ENCODE data around the gene RAI14. TPM values are rescaled to one million over a fixed set of nuclear protein-coding genes. Genes with fewer than 3 reads are reported as not detected.
A peak's percentile ranks its signal among the peaks of the same experiment; 100 is the strongest.

RAI14 gene
- total RNA-seq, 1 donor from 2014 or later: 30.7 TPM

DNA sequence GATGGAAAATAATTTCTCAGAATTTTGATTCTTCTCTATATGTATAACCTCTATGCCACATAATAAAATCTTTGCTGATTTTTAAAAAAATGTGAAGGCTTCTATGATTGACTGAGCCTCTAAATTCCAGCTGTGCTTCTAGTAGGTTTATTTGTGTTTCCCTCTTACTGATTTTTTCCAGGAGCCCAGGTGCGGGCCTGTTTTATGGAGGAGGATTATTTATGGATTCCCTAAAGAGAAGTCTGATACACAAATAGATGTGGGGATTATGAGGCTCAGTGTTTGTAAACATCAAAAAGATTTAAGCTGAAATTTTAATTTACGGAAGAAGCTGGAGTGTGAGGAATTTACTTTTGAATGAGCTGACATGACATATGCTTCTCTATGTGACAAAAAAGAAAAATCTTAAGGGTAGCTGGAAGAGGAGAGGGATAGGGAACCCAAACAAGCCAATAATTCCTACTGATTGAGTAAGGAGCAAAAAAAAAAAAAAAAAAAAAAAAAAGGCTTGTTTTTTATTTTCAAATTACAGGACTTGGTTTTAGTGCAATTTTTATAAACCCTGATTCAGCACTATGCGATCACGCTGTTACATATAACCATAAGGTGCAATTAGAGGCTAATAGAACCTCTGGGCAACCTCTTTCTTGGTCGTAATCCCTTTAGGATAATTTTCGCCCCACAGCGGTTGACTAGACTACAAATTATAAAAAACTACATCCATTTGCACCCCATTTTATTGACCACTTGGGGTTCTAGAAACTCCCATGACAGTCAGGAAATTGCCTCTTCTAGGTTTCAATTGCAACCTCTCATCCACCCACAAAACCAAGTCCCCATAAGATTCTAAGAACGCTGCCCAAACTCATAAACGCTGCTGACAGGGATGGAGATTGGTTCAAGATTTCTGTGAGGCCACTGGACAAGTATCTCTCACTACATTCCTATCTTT, 44.4 kb upstream of the RAI14 start:
- Histone ChIP-seq H3K27me3 (no peaks in the 10 kb centered on the region), H3K36me3 (no peaks in the 10 kb centered on the region), H3K9me3 (no peaks in the 10 kb centered on the region), H3K4me1 (peaks cover 31% of the 10 kb centered on the region), H3K4me3 (no peak overlapping the region), H3K27ac (no peak overlapping the region)
- no peak for TF ChIP-seq POLR2A (IDR thresholded peaks at IDR 0.05)
- TF ChIP-seq POLR2AphosphoS5 (IDR thresholded peaks at IDR 0.05; ENCODE audit: insufficient read depth in 1 of 2, low read depth in 1 of 2): no peak
- TF ChIP-seq, protein P1, sequence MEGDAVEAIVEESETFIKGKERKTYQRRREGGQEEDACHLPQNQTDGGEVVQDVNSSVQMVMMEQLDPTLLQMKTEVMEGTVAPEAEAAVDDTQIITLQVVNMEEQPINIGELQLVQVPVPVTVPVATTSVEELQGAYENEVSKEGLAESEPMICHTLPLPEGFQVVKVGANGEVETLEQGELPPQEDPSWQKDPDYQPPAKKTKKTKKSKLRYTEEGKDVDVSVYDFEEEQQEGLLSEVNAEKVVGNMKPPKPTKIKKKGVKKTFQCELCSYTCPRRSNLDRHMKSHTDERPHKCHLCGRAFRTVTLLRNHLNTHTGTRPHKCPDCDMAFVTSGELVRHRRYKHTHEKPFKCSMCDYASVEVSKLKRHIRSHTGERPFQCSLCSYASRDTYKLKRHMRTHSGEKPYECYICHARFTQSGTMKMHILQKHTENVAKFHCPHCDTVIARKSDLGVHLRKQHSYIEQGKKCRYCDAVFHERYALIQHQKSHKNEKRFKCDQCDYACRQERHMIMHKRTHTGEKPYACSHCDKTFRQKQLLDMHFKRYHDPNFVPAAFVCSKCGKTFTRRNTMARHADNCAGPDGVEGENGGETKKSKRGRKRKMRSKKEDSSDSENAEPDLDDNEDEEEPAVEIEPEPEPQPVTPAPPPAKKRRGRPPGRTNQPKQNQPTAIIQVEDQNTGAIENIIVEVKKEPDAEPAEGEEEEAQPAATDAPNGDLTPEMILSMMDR (IDR thresholded peaks at IDR 0.05): no peak
- intact Hi-C loops (cut with DNase I): loop anchor here (2.0 kb wide), 1 partner anchor 35 kb away; no protein-coding TSS in a partner anchor
- no peak for DNase-seq (ENCODE audit: extremely low spot score in 2 of 2)

- peaks cover 6% of the 10 kb centered on the region for H3K4me1 ChIP-seq
- no peak overlapping the region for H3K4me3 ChIP-seq
- H3K27ac ChIP-seq: no peak overlapping the region
- intact Hi-C loops (cut with DNase I): no loop called here
- DNase-seq (ENCODE audit: extremely low spot score in 2 of 2): no peak
- H3K36me3 ChIP-seq: no peaks in the 10 kb centered on the region
- no peaks in the 10 kb centered on the region for H3K9me3 ChIP-seq
- no peaks in the 10 kb centered on the region for H3K27me3 ChIP-seq
- no peak for TF ChIP-seq POLR2A (IDR thresholded peaks at IDR 0.05)
- TF ChIP-seq, protein P1 (IDR thresholded peaks at IDR 0.05): no peak
- TF ChIP-seq POLR2AphosphoS5 (IDR thresholded peaks at IDR 0.05; ENCODE audit: insufficient read depth in 1 of 2, low read depth in 1 of 2): no peak
Observed at GRCh38 chr5:34616651-34617050, 39.5 kb upstream of the RAI14 start.

DNA sequence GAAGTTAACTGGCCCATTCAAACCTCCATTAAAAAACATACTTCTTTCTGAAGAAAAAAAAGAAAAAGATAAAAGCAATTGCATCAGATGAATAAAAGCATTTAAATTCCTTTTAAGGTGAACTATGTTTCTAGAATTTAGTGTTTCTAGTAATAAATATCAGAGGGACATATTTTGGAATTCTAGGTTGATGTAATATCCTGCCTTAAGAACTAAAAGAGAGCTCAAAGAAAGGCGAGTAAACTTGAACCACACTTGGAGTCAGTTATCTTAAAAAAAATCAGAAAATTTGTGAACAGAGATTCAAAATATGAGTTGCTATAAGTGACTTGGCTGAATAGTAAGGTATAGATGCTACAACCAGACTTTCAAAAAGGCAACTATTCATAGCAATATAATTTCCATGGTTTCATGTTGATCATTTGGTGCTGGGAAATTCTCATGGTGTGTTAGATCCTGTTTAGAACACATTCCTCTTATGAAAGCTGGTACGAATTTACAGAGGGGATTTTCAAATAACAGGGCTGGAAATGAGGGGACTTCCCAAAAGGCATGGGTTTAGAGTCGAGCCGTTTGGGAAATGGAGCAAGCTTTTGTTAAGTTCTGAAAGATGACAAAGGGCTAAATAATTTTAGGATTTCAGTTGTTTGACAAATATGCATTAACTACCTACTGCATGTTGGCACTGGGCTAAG, 37.6 kb upstream of the RAI14 start:
- DNase-seq (ENCODE audit: extremely low spot score in 2 of 2): no peak
- Histone ChIP-seq H3K4me3 (no peak overlapping the region), H3K4me1 (peaks cover 17% of the 10 kb centered on the region), H3K9me3 (no peaks in the 10 kb centered on the region), H3K27ac (no peak overlapping the region), H3K27me3 (no peaks in the 10 kb centered on the region), H3K36me3 (no peaks in the 10 kb centered on the region)
- TF ChIP-seq POLR2AphosphoS5 (IDR thresholded peaks at IDR 0.05; ENCODE audit: insufficient read depth in 1 of 2, low read depth in 1 of 2) (no peak), POLR2A (IDR thresholded peaks at IDR 0.05) (no peak)
- TF ChIP-seq, protein P1 (IDR thresholded peaks at IDR 0.05): no peak
- intact Hi-C loops (cut with DNase I): no loop called here

DNA sequence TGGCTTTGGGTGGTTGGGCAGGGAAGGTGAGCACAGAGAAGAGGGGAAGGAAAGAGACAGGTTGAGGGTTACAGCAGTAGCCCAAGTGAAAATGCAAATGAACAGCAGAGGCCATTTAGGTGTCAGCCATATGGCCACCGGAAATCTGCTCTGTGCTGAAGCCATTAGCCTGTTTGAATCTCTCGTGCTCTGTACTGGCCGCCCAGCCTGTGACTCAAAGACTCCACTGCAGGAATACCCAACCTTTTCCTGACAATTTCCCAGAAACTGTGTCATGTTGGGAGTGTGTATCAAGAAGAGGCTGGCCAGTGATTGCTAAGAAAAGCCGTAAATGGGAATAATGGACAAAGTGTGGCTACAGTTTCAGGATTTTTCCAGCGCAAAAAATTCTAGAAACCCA, 35.9 kb upstream of the RAI14 start:
- peak overlapping the region; percentile 5 for H3K27ac ChIP-seq

More for the DNA sequence above, 35.9 kb upstream of the RAI14 start:
- H3K27me3 ChIP-seq: no peaks in the 10 kb centered on the region
- H3K36me3 ChIP-seq: no peaks in the 10 kb centered on the region
- H3K9me3 ChIP-seq: no peaks in the 10 kb centered on the region
- no peak for TF ChIP-seq POLR2AphosphoS5 (IDR thresholded peaks at IDR 0.05; ENCODE audit: insufficient read depth in 1 of 2, low read depth in 1 of 2)
- no peak for TF ChIP-seq POLR2A (IDR thresholded peaks at IDR 0.05)
- TF ChIP-seq, protein P1 (IDR thresholded peaks at IDR 0.05): no peak
- no peak for DNase-seq (ENCODE audit: extremely low spot score in 2 of 2)
- H3K4me3 ChIP-seq: no peak overlapping the region
- peaks cover 17% of the 10 kb centered on the region for H3K4me1 ChIP-seq
- intact Hi-C loops (cut with DNase I): no loop called here

All from vagina (tissue), 2 donors.